HepG2 (cell line): ENCODE measurements around the gene SESN1. TPM values are rescaled to one million over a fixed set of nuclear protein-coding genes. Genes with fewer than 3 reads are reported as not detected.

Experiments
- ATAC-seq: fragments of 200-7000 bp; cut with Tn5 transposase; 3 replicates; pipeline ENCODE4 v1.9.1; 2020; ENCODE audit warnings: mild to moderate bottlenecking, moderate library complexity
- BruUV-seq: library from RNA; stranded (reverse); fragments of 400-500 nt; replicated peaks from 2 replicates; lab custom pipeline; 2021; lab: Mats Ljungman, UMichigan
- CTCF ChIA-PET: fragments of 300-600 bp; formaldehyde crosslinking; extraction: SDS; loops from one replicate; lab custom pipeline; 2021; ENCODE audit warnings: low total read pairs, inconsistent platforms, low intra/inter-chr PET ratio; lab: Yijun Ruan, JAX
- POLR2A ChIA-PET: fragments of 350-600 bp; sonication (Branson Sonifier 250); formaldehyde crosslinking; loops from one replicate; lab custom pipeline; 2020; ENCODE audit warnings: antibody characterized with exemption, inconsistent platforms; lab: Yijun Ruan, JAX
- DNase-seq: peaks from one replicate; pipeline ENCODE4 v3.0.0-alpha.2; 2015; ENCODE audit warnings: low spot score
- FAIRE-seq: peaks from 3 replicates; lab custom pipeline; 2011; peaks lifted over from hg19 to GRCh38; lab: Jason Lieb, UNC
- H2AFZ ChIP-seq: one replicate; pipeline ENCODE4 v1.6.1; 2011; ENCODE audit warnings: low read length, inconsistent platforms
- H3K27ac ChIP-seq: fragments of 300-600 bp; 3 replicates; pipeline ENCODE4 v1.8.0; 2011; ENCODE audit warnings: mixed run types, mild to moderate bottlenecking, mixed read lengths, low read length, inconsistent platforms; ENCODE audit not compliant: insufficient read depth; ENCODE audit errors: extremely low read length
- H3K27me3 ChIP-seq, 2 experiments: fragments of 200-600 bp in 1 of 2; 2 replicates in 1 of 2; 3 replicates in 1 of 2; pipeline versions ENCODE4 v1.6.0 to v1.8.0; 2011; ENCODE audit warnings: low read length in 2 of 2, mild to moderate bottlenecking in 2 of 2, moderate library complexity in 2 of 2, inconsistent platforms in 1 of 2; ENCODE audit not compliant: insufficient read depth in 2 of 2, control insufficient read depth in 1 of 2
- H3K36me3 ChIP-seq, 2 experiments: fragments of 200-600 bp in 1 of 2; replicated peaks in 1 of 2; 2 replicates in 1 of 2; 3 replicates in 1 of 2; pipeline versions ENCODE4 v1.5.1 to v1.8.0; 2011; ENCODE audit warnings: low read length in 2 of 2, inconsistent platforms in 1 of 2; ENCODE audit not compliant: insufficient read depth in 2 of 2, control insufficient read depth in 1 of 2
- H3K4me1 ChIP-seq: 2 replicates; pipeline ENCODE4 v1.5.1; 2012; ENCODE audit warnings: low read length, inconsistent platforms; ENCODE audit not compliant: insufficient read depth
- H3K4me2 ChIP-seq: 2 replicates; pipeline ENCODE4 v1.6.0; 2011; ENCODE audit warnings: low read depth, low read length, inconsistent platforms
- H3K4me3 ChIP-seq, 3 experiments: fragments of 200-600 bp in 1 of 3; sonication (generic), shearing (Covaris generic) in 1 of 3; replicated peaks in 1 of 3; 2 replicates each; pipeline ENCODE4 v1.5.1; 2011 to 2016; ENCODE audit warnings: low read length in 3 of 3, inconsistent platforms in 2 of 3, low read depth in 2 of 3, mild to moderate bottlenecking in 2 of 3, control low read depth in 1 of 3, mixed read lengths in 1 of 3; ENCODE audit not compliant: insufficient read depth in 1 of 3
- H3K79me2 ChIP-seq: one replicate; pipeline ENCODE4 v1.6.1; 2011; ENCODE audit warnings: low read length, inconsistent platforms; ENCODE audit not compliant: insufficient read depth
- H3K9ac ChIP-seq: 2 replicates; pipeline ENCODE4 v1.6.0; 2011; ENCODE audit warnings: mild to moderate bottlenecking, low read depth, low read length, inconsistent platforms; ENCODE audit not compliant: insufficient read depth
- H3K9me3 ChIP-seq: 2 replicates; pipeline ENCODE4 v1.5.1; 2012; ENCODE audit warnings: mild to moderate bottlenecking, low read length
- H4K20me1 ChIP-seq: 2 replicates; pipeline ENCODE4 v1.6.0; 2011; ENCODE audit warnings: inconsistent platforms, mild to moderate bottlenecking, low read length, moderate library complexity; ENCODE audit not compliant: insufficient read depth
- CHCHD3 ChIP-seq: sonication (generic); formaldehyde crosslinking; IDR thresholded peaks from 2 replicates; pipeline ENCODE4 v1.8.0; 2022; ENCODE audit warnings: mild to moderate bottlenecking, missing genetic modification reagents, moderate library complexity
- CREB1 ChIP-seq, 2 experiments: fragments of 450-650 bp in 1 of 2; IDR thresholded peaks; 2 replicates each; pipeline ENCODE4 v1.6.1; 2016 to 2017; ENCODE audit warnings: control low read depth in 1 of 2, mild to moderate bottlenecking in 1 of 2, missing compliant biosample characterization in 1 of 2, missing genetic modification characterization in 1 of 2
- FOXK1 ChIP-seq: sonication (generic); formaldehyde crosslinking; IDR thresholded peaks from 2 replicates; pipeline ENCODE4 v1.4.0; 2020; ENCODE audit warnings: low read depth, missing genetic modification reagents, borderline replicate concordance
- TCF7L2 ChIP-seq: IDR thresholded peaks from 2 replicates; pipeline ENCODE4 v1.6.1; 2011; ENCODE audit warnings: mild to moderate bottlenecking, low read depth, low read length, moderate library complexity
- ZNF776 ChIP-seq: sonication (generic); formaldehyde crosslinking; IDR thresholded peaks from 2 replicates; pipeline ENCODE4 v1.4.0; 2020; ENCODE audit warnings: mild to moderate bottlenecking, missing genetic modification reagents
- ZNF777 ChIP-seq: sonication (generic); formaldehyde crosslinking; IDR thresholded peaks from 2 replicates; pipeline ENCODE4 v1.4.0; 2020; ENCODE audit warnings: missing genetic modification reagents
- ZNF816 ChIP-seq: sonication (generic); formaldehyde crosslinking; IDR thresholded peaks from 2 replicates; pipeline ENCODE4 v1.8.0; 2022; ENCODE audit warnings: missing genetic modification reagents, mild to moderate bottlenecking, borderline replicate concordance
- ZNF850 ChIP-seq: sonication (generic); formaldehyde crosslinking; conservative IDR thresholded peaks from 2 replicates; pipeline ENCODE4 v1.9.0; 2021; ENCODE audit warnings: mild to moderate bottlenecking, missing genetic modification reagents
- WGBS: methylation state at CpG from one replicate; pipeline ENCODE4 v1.1.6; 2017; ENCODE audit warnings: low lambda C conversion rate; 5-methylcytosine and 5-hydroxymethylcytosine counted together
- in situ Hi-C: cut with HindIII; loops from 2 replicates; pipeline ENCODE4 v1.10.0; 2017; ENCODE audit warnings: low pct_unique_long_range_greater_than_20kb; ENCODE audit not compliant: extremely low pct_ligation_motif_present
- intact Hi-C: fragments of 100-400 bp; cut with micrococcal nuclease; formaldehyde crosslinking; loops from one replicate; pipeline ENCODE4 v1.10.0; 2022; ENCODE audit not compliant: unreplicated experiment
- polyA plus RNA-seq, 8 experiments: library from polyadenylated mRNA; depleted of rRNA in 3 of 8; stranded (reverse) in 7 of 8; unstranded in 1 of 8; fragments of >200 nt; fragmentation: Illumina TruSeq in 4 of 8; extraction: Trizol in 4 of 8; gene quantifications; 2 replicates each; pipeline versions ENCODE4 v1.2.1 to v1.2.3, GENCODE V29; 2011 to 2016; ENCODE audit warnings: low read depth in 4 of 8, missing spikeins in 1 of 8, mixed read lengths in 1 of 8; ENCODE audit not compliant: insufficient read depth in 1 of 8
- total RNA-seq, 5 experiments: library from RNA; depleted of rRNA; stranded (reverse); fragments of >200 nt; fragmentation: Illumina TruSeq; extraction: Trizol; gene quantifications; 2 replicates each; pipeline ENCODE4 v1.2.3, GENCODE V29; 2016; ENCODE audit warnings: low read depth in 1 of 5
- TF ChIP-seq, protein P1 (sequence below): sonication (generic); formaldehyde crosslinking; IDR thresholded peaks from 2 replicates; pipeline ENCODE4 v1.4.0; 2020; ENCODE audit warnings: mild to moderate bottlenecking, missing genetic modification reagents
- TF ChIP-seq, protein P2 (sequence below): IDR thresholded peaks from 2 replicates; pipeline ENCODE4 v1.6.1; 2016; ENCODE audit warnings: missing compliant biosample characterization, missing genetic modification reagents, borderline replicate concordance
- TF ChIP-seq, protein P3 (sequence below): sonication (generic); formaldehyde crosslinking; IDR thresholded peaks from 2 replicates; pipeline ENCODE4 v1.4.0; 2020; ENCODE audit warnings: mild to moderate bottlenecking, missing genetic modification reagents

The SESN1 gene
- total and polyA plus RNA-seq, 2 of the 13 experiments (the other 11 are each of a cell fraction or from before 2014, with no cell fraction given) = 24.9 to 44.7 TPM

DNA sequence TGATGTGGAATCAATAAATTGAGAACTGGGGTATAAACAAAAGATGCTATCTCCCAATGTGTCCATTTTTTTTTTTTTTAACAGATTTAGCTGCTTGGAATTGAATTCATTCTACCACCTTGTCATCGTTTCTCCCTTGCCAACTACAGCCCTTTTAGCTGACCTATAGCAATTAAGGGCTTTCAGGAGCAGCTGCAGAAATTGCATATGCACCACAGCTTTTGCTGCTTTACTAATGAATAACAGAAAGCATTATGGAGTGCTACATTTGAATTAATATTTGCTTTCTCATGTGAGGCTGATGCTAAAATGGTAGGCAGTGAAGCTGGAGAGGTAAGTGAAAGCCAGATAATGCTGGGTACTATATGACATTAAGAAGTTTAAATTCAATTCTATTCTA, 5.7 kb downstream of the SESN1 start:
- CTCF ChIA-PET = no interaction called here
- FAIRE-seq (no peak), ATAC-seq (no peak), DNase-seq (no peak)
- H3K36me3 ChIP-seq = no peaks in the 10 kb centered on the region
- no peak overlapping the region for H3K4me3 ChIP-seq
- no peaks in the 10 kb centered on the region for H3K9me3 ChIP-seq
- H2AFZ ChIP-seq = no peak overlapping the region
- intact Hi-C loops = no loop called here
- H4K20me1 ChIP-seq = peaks cover 9% of the 10 kb centered on the region
- POLR2A ChIA-PET = no interaction called here
- H3K9ac ChIP-seq = no peak overlapping the region
- peaks cover 52% of the 10 kb centered on the region for H3K4me1 ChIP-seq
- no peak overlapping the region for H3K4me2 ChIP-seq
- H3K79me2 ChIP-seq = peaks cover 35% of the 10 kb centered on the region
- TF ChIP-seq ZNF816 (no peak), TCF7L2 (no peak), FOXK1 (CRISPR knock-in tag) (no peak), ZNF777 (CRISPR knock-in tag) (no peak), CREB1 (IDR thresholded peaks at IDR 0.05) (no peak), CREB1 (CRISPR knock-in tag; IDR thresholded peaks at IDR 0.05) (no peak), ZNF776 (no peak), ZNF850 (CRISPR knock-in tag) (no peak), CHCHD3 (CRISPR knock-in tag) (no peak)
- TF ChIP-seq, protein P1, sequence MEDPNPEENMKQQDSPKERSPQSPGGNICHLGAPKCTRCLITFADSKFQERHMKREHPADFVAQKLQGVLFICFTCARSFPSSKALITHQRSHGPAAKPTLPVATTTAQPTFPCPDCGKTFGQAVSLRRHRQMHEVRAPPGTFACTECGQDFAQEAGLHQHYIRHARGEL (CRISPR knock-in tag) = no peak
- TF ChIP-seq, protein P2, sequence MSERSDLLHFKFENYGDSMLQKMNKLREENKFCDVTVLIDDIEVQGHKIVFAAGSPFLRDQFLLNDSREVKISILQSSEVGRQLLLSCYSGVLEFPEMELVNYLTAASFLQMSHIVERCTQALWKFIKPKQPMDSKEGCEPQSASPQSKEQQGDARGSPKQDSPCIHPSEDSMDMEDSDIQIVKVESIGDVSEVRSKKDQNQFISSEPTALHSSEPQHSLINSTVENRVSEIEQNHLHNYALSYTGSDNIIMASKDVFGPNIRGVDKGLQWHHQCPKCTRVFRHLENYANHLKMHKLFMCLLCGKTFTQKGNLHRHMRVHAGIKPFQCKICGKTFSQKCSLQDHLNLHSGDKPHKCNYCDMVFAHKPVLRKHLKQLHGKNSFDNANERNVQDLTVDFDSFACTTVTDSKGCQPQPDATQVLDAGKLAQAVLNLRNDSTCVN (CRISPR knock-in tag) = no peak
- TF ChIP-seq, protein P3, sequence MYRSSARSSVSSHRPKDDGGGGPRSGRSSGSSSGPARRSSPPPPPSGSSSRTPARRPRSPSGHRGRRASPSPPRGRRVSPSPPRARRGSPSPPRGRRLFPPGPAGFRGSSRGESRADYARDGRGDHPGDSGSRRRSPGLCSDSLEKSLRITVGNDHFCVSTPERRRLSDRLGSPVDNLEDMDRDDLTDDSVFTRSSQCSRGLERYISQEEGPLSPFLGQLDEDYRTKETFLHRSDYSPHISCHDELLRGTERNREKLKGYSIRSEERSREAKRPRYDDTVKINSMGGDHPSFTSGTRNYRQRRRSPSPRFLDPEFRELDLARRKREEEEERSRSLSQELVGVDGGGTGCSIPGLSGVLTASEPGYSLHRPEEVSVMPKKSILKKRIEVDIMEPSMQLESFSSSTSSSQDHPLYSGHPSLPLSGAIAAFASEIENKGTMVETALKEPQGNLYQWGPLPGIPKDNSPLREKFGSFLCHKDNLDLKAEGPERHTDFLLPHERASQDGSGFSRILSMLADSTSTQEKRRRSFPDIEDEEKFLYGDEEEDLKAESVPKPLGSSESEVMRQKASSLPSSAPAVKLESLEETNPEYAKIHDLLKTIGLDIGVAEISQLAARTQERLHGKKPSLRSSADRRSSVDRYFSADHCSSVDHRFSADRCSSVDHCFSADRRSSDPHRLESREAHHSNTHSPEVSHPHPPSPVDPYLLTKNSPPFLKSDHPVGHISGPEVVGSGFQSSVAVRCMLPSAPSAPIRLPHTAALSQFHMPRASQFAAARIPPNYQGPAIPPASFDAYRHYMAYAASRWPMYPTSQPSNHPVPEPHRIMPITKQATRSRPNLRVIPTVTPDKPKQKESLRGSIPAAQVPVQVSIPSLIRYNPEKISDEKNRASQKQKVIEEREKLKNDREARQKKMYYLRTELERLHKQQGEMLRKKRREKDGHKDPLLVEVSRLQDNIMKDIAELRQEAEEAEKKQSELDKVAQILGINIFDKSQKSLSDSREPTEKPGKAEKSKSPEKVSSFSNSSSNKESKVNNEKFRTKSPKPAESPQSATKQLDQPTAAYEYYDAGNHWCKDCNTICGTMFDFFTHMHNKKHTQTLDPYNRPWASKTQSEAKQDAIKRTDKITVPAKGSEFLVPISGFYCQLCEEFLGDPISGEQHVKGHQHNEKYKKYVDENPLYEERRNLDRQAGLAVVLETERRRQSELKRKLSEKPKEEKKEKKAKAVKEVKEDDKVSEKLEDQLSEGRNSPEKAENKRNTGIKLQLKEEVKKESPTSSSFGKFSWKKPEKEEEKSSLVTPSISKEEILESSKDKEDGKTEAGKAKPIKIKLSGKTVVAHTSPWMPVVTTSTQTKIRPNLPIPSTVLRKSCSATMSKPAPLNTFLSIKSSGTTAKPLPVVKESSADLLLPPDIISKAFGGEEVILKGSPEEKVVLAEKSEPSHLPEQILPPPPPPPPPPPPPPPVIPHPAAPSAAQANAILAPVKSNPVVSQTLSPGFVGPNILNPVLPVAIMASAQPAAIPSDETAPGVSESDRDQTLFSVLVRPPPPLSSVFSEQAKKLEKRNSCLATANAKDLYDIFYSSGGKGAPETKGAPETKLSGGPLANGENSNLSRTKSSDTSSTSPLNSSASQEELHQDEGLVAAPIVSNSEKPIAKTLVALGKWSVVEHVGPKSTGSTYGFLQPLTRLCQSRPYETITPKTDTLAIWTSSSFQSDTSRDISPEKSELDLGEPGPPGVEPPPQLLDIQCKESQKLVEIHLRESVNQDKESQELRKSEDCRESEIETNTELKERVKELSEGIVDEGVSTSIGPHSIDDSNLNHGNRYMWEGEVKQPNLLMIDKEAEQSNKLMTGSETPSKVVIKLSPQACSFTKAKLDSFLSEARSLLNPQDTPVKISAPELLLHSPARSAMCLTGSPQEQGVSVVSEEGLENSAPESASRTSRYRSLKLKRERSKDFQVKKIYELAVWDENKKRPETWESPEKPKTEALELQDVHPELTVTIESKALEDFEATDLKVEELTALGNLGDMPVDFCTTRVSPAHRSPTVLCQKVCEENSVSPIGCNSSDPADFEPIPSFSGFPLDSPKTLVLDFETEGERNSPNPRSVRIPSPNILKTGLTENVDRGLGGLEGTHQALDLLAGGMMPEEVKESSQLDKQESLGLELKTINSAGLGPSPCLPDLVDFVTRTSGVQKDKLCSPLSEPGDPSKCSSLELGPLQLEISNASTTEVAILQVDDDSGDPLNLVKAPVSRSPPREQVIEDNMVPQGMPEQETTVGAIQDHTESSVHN (CRISPR knock-in tag) = no peak
- 96% methylated on average over 1 of the region's 1 CpG for WGBS
- no peak overlapping the region for H3K27ac ChIP-seq
- no TSS peak for BruUV-seq
- H3K27me3 ChIP-seq = no peaks in the 10 kb centered on the region; a peak in 1 of 5 replicates
- in situ Hi-C loops = no loop called here
